K562 (cell line): ENCODE measurements around the gene KRT35. TPM values are rescaled to one million over a fixed set of nuclear protein-coding genes. Genes with fewer than 3 reads are reported as not detected.

Source experiments
- CSDE1 ChIP-seq, 2 experiments: fragments of 450-650 bp; IDR thresholded peaks; 2 replicates each; pipeline ENCODE4 v1.6.1; 2016; ENCODE audit warnings: mild to moderate bottlenecking in 1 of 2
- DNMT1 ChIP-seq: fragments of 450-650 bp; IDR thresholded peaks from 2 replicates; pipeline ENCODE4 v1.6.1; 2016; ENCODE audit warnings: antibody characterized with exemption, mild to moderate bottlenecking
- EGR1 ChIP-seq: fragments of 450-650 bp; conservative IDR thresholded peaks from 2 replicates; pipeline ENCODE4 v1.6.1; 2017; ENCODE audit warnings: mild to moderate bottlenecking
- FOSL1 ChIP-seq: fragments of 200-800 bp; sonication (Bioruptor generic); conservative IDR thresholded peaks from 2 replicates; pipeline ENCODE4 v1.6.1; 2016; ENCODE audit warnings: missing genetic modification characterization, missing compliant biosample characterization
- FOXK1 ChIP-seq: sonication (generic); formaldehyde crosslinking; IDR thresholded peaks from 2 replicates; pipeline ENCODE4 v1.8.0; 2022; ENCODE audit warnings: missing genetic modification reagents, mild to moderate bottlenecking, borderline replicate concordance
- HLTF ChIP-seq: fragments of 450-650 bp; IDR thresholded peaks from 2 replicates; pipeline ENCODE4 v1.6.1; 2016
- NUFIP1 ChIP-seq: fragments of 450-650 bp; IDR thresholded peaks from 2 replicates; pipeline ENCODE4 v1.6.1; 2018; ENCODE audit not compliant: partially characterized antibody
- YY1 ChIP-seq, 3 experiments: IDR thresholded peaks; 2 replicates each; pipeline ENCODE4 v1.6.1; 2011; ENCODE audit warnings: low read length in 2 of 3, mild to moderate bottlenecking in 2 of 3, moderate library complexity in 2 of 3, borderline replicate concordance in 1 of 3, control low read depth in 1 of 3, low read depth in 1 of 3; ENCODE audit not compliant: insufficient read depth in 3 of 3, insufficient replicate concordance in 2 of 3, control insufficient read depth in 1 of 3, insufficient read length in 1 of 3; ENCODE audit errors: extremely low read depth in 1 of 3
- ZNF583 ChIP-seq: fragments of 250-450 bp; sonication (Bioruptor Pico); IDR thresholded peaks from 2 replicates; pipeline ENCODE4 v1.4.0; 2020
- ZNF592 ChIP-seq: fragments of 450-650 bp; IDR thresholded peaks from 2 replicates; pipeline ENCODE4 v1.6.1; 2017; ENCODE audit warnings: antibody characterized with exemption, mild to moderate bottlenecking
- polyA plus RNA-seq, 8 experiments: library from polyadenylated mRNA; depleted of rRNA in 4 of 8; stranded (reverse) in 5 of 8; unstranded in 3 of 8; fragments of >200 nt; fragmentation: Nextera tagmentation in 2 of 8; fragmentation: Illumina TruSeq in 1 of 8; extraction: Ambion mirVana in 2 of 8; extraction: Trizol in 1 of 8; gene quantifications; 2 replicates each; pipeline versions ENCODE4 v1.2.1 to v1.2.3, GENCODE V29; 2011 to 2014; ENCODE audit warnings: inconsistent platforms in 1 of 8, missing spikeins in 1 of 8
- total RNA-seq, 7 experiments: library from RNA; depleted of rRNA in 6 of 7; stranded (reverse); fragments of >200 nt in 6 of 7; fragmentation: Illumina TruSeq in 2 of 7; extraction: Trizol in 2 of 7; gene quantifications; 2 replicates each; pipeline versions ENCODE4 v1.2.1 to v1.2.3, GENCODE V29; 2011 to 2021; ENCODE audit warnings: low replicate concordance in 1 of 7

The KRT35 gene
- total and polyA plus RNA-seq, 9 of the 15 experiments (the other 6 are each of a cell fraction or from before 2014, with no cell fraction given): not detected

- TF ChIP-seq HLTF (no peak), CSDE1 (IDR thresholded peaks at IDR 0.05) (no peak), EGR1 (no peak), NUFIP1 (no peak), FOXK1 (CRISPR knock-in tag) (no peak), ZNF583 (CRISPR knock-in tag) (no peak), FOSL1 (tag) (no peak), DNMT1 (no peak), YY1 (IDR thresholded peaks at IDR 0.05; ENCODE audit: borderline replicate concordance in 1 of 3, control insufficient read depth in 1 of 3, extremely low read depth in 1 of 3, insufficient read depth in 3 of 3, insufficient read length in 1 of 3, insufficient replicate concordance in 2 of 3, low read depth in 1 of 3, low read length in 2 of 3) (no peak), ZNF592 (no peak)
Measured at GRCh38 chr17:41437769-41438168, 43.2 kb downstream of the KRT35 start (continued).
